ENCODE measurements around the gene SFRP2. TPM values are rescaled to one million over a fixed set of nuclear protein-coding genes. Genes with fewer than 3 reads are reported as not detected.

The SFRP2 gene
- total RNA-seq, 4 donors from 2014 or later: 7.2 to 20.3 (median 18.7) TPM

- no peak overlapping the region for H3K27ac ChIP-seq
- no peaks in the 10 kb centered on the region for H3K4me1 ChIP-seq
- H3K4me3 ChIP-seq: no peak overlapping the region
- H3K36me3 ChIP-seq: no peaks in the 10 kb centered on the region
- DNase-seq: no peak
- no peak for TF ChIP-seq POLR2A (IDR thresholded peaks at IDR 0.05)
- no peak for TF ChIP-seq CTCF (IDR thresholded peaks at IDR 0.05)
- H3K27me3 ChIP-seq: no peaks in the 10 kb centered on the region
- H3K9me3 ChIP-seq: no peaks in the 10 kb centered on the region
Observed at GRCh38 chr4:153780876-153781275, 8.0 kb downstream of the SFRP2 start.

GRCh38 chr4:153780221-153780620, 8.7 kb downstream of the SFRP2 start:
- Histone ChIP-seq H3K36me3 (no peaks in the 10 kb centered on the region), H3K9me3 (no peaks in the 10 kb centered on the region), H3K4me1 (no peaks in the 10 kb centered on the region), H3K27ac (no peak overlapping the region), H3K4me3 (no peak overlapping the region), H3K27me3 (no peaks in the 10 kb centered on the region)
- DNase-seq: no peak
- TF ChIP-seq POLR2A (IDR thresholded peaks at IDR 0.05): no peak
- TF ChIP-seq CTCF (IDR thresholded peaks at IDR 0.05): no peak

GRCh38 chr4:153778383-153778782, 10.5 kb downstream of the SFRP2 start:
- TF ChIP-seq CTCF (IDR thresholded peaks at IDR 0.05) (no peak), POLR2A (IDR thresholded peaks at IDR 0.05) (no peak)
- no peaks in the 10 kb centered on the region for H3K4me1 ChIP-seq

GRCh38 chr4:153777421-153777820, 11.5 kb downstream of the SFRP2 start:
- Histone ChIP-seq H3K4me1 (no peaks in the 10 kb centered on the region), H3K27ac (no peak overlapping the region), H3K36me3 (no peaks in the 10 kb centered on the region), H3K27me3 (no peaks in the 10 kb centered on the region), H3K4me3 (no peak overlapping the region), H3K9me3 (no peaks in the 10 kb centered on the region)
- no peak for DNase-seq
- TF ChIP-seq CTCF (IDR thresholded peaks at IDR 0.05) (no peak), POLR2A (IDR thresholded peaks at IDR 0.05) (no peak)

More at GRCh38 chr4:153778383-153778782, 10.5 kb downstream of the SFRP2 start:
- H3K27ac ChIP-seq: no peak overlapping the region
- no peak overlapping the region for H3K4me3 ChIP-seq
- no peak for DNase-seq
- H3K36me3 ChIP-seq: no peaks in the 10 kb centered on the region
- H3K9me3 ChIP-seq: no peaks in the 10 kb centered on the region
- no peaks in the 10 kb centered on the region for H3K27me3 ChIP-seq

- Histone ChIP-seq H3K4me1 (no peaks in the 10 kb centered on the region), H3K4me3 (no peak overlapping the region), H3K27ac (no peak overlapping the region), H3K9me3 (no peaks in the 10 kb centered on the region), H3K27me3 (no peaks in the 10 kb centered on the region), H3K36me3 (no peaks in the 10 kb centered on the region)
- TF ChIP-seq POLR2A (IDR thresholded peaks at IDR 0.05) (no peak), CTCF (IDR thresholded peaks at IDR 0.05) (no peak)
- DNase-seq: no peak
Observed at GRCh38 chr4:153776601-153777000, 12.3 kb downstream of the SFRP2 start.

GRCh38 chr4:153773236-153773690, 15.6 kb downstream of the SFRP2 start:
- H3K36me3 ChIP-seq: no peaks in the 10 kb centered on the region
- TF ChIP-seq POLR2A (IDR thresholded peaks at IDR 0.05): no peak
- TF ChIP-seq CTCF (IDR thresholded peaks at IDR 0.05): no peak
- no peak overlapping the region for H3K27ac ChIP-seq
- H3K9me3 ChIP-seq: no peaks in the 10 kb centered on the region
- no peaks in the 10 kb centered on the region for H3K4me1 ChIP-seq
- no peak overlapping the region for H3K4me3 ChIP-seq
- H3K27me3 ChIP-seq: no peaks in the 10 kb centered on the region
- DNase-seq: no peak

Data from Peyer's patch (tissue), 4 donors.